H9 (cell line): Measurements from ENCODE around the gene OTUD3. TPM values are rescaled to one million over a fixed set of nuclear protein-coding genes. Genes with fewer than 3 reads are reported as not detected.

ENCODE experiments used
- DNase-seq: peaks from one replicate; pipeline ENCODE4 v3.0.0-alpha.2; 2017
- H2AFZ ChIP-seq: one replicate; pipeline ENCODE4 v1.6.1; 2013; ENCODE audit warnings: mild to moderate bottlenecking, low read length, control low read depth, moderate library complexity
- H2AK5ac ChIP-seq: 2 replicates; pipeline ENCODE4 v1.6.1; 2013; ENCODE audit warnings: low read length, control low read depth, mixed read lengths; ENCODE audit not compliant: insufficient read length
- H2BK120ac ChIP-seq: one replicate; pipeline ENCODE4 v1.6.1; 2013; ENCODE audit warnings: low read depth, mild to moderate bottlenecking, low read length, control low read depth, inconsistent platforms; ENCODE audit not compliant: poor library complexity, severe bottlenecking
- H2BK12ac ChIP-seq: 2 replicates; pipeline ENCODE4 v1.6.1; 2013; ENCODE audit warnings: low read length, control low read depth, mixed read lengths, low read depth; ENCODE audit not compliant: insufficient read length
- H2BK15ac ChIP-seq: 2 replicates; pipeline ENCODE4 v1.6.1; 2013; ENCODE audit warnings: low read depth, low read length, control low read depth
- H2BK20ac ChIP-seq: one replicate; pipeline ENCODE4 v1.6.1; 2013; ENCODE audit warnings: low read depth, mild to moderate bottlenecking, low read length, control low read depth, inconsistent platforms; ENCODE audit not compliant: poor library complexity, severe bottlenecking
- H2BK5ac ChIP-seq: 2 replicates; pipeline ENCODE4 v1.6.1; 2013; ENCODE audit warnings: low read length, control low read depth, mixed read lengths; ENCODE audit not compliant: insufficient read length
- H3K14ac ChIP-seq: 2 replicates; pipeline ENCODE4 v1.6.1; 2013; ENCODE audit warnings: low read length, control low read depth; ENCODE audit not compliant: insufficient read depth
- H3K18ac ChIP-seq: 2 replicates; pipeline ENCODE4 v1.6.1; 2013; ENCODE audit warnings: low read depth, mild to moderate bottlenecking, mixed read lengths, low read length, control low read depth; ENCODE audit not compliant: insufficient read length
- H3K23ac ChIP-seq: 2 replicates; pipeline ENCODE4 v1.6.1; 2013; ENCODE audit warnings: low read length, control low read depth, mixed read lengths, low read depth; ENCODE audit not compliant: insufficient read length
- H3K23me2 ChIP-seq: 2 replicates; pipeline ENCODE4 v1.6.1; 2013; ENCODE audit warnings: low read depth, mild to moderate bottlenecking, mixed read lengths, low read length, control low read depth; ENCODE audit not compliant: insufficient read length, poor library complexity, severe bottlenecking
- H3K27ac ChIP-seq: 2 replicates; pipeline ENCODE4 v1.5.1; 2013; ENCODE audit warnings: low read length, control low read depth, mixed read lengths, low read depth; ENCODE audit not compliant: insufficient read length
- H3K27me3 ChIP-seq: 2 replicates; pipeline ENCODE4 v1.6.1; 2013; ENCODE audit warnings: low read length, control low read depth, inconsistent platforms; ENCODE audit not compliant: insufficient read depth
- H3K4ac ChIP-seq: 2 replicates; pipeline ENCODE4 v1.6.1; 2013; ENCODE audit warnings: low read depth, mild to moderate bottlenecking, control low read depth, inconsistent platforms, low read length, moderate library complexity
- H3K4me1 ChIP-seq: 2 replicates; pipeline ENCODE4 v1.6.1; 2013; ENCODE audit warnings: low read length, control low read depth, inconsistent platforms; ENCODE audit not compliant: insufficient read depth
- H3K4me2 ChIP-seq: 2 replicates; pipeline ENCODE4 v1.6.1; 2013; ENCODE audit warnings: low read length, control low read depth, mixed read lengths; ENCODE audit not compliant: insufficient read length, insufficient read depth
- H3K56ac ChIP-seq: 2 replicates; pipeline ENCODE4 v1.6.1; 2013; ENCODE audit warnings: low read depth, mild to moderate bottlenecking, mixed read lengths, low read length, control low read depth; ENCODE audit not compliant: insufficient read length
- H3K79me1 ChIP-seq: 2 replicates; pipeline ENCODE4 v1.6.1; 2013; ENCODE audit warnings: low read depth, mild to moderate bottlenecking, moderate library complexity, low read length, control low read depth, inconsistent platforms; ENCODE audit not compliant: insufficient read depth, poor library complexity, severe bottlenecking
- H3K79me2 ChIP-seq: 2 replicates; pipeline ENCODE4 v1.6.1; 2013; ENCODE audit warnings: low read length, control low read depth, inconsistent platforms; ENCODE audit not compliant: insufficient read depth
- H3K9ac ChIP-seq: 2 replicates; pipeline ENCODE4 v1.6.1; 2013; ENCODE audit warnings: low read length, control low read depth, mixed read lengths; ENCODE audit not compliant: insufficient read length; ENCODE audit errors: extremely low read depth
- H3K9me3 ChIP-seq: one replicate; pipeline ENCODE4 v1.6.1; 2013; ENCODE audit warnings: low read depth, low read length, inconsistent platforms; ENCODE audit not compliant: control insufficient read depth
- H3T11ph ChIP-seq: one replicate; pipeline ENCODE4 v1.6.1; 2013; ENCODE audit warnings: mild to moderate bottlenecking, low read length, control low read depth, inconsistent platforms
- H4K20me1 ChIP-seq: one replicate; pipeline ENCODE4 v1.6.1; 2013; ENCODE audit not compliant: control insufficient read depth, insufficient read length, insufficient read depth
- H4K5ac ChIP-seq: 2 replicates; pipeline ENCODE4 v1.6.1; 2013; ENCODE audit warnings: low read depth, mild to moderate bottlenecking, mixed read lengths, low read length, control low read depth; ENCODE audit not compliant: insufficient read length
- H4K8ac ChIP-seq: replicated peaks from 2 replicates; pipeline ENCODE4 v1.6.1; 2013; ENCODE audit warnings: low read length, control low read depth, mixed read lengths, low read depth; ENCODE audit not compliant: insufficient read length
- H4K91ac ChIP-seq: 2 replicates; pipeline ENCODE4 v1.6.1; 2013; ENCODE audit warnings: low read depth, mild to moderate bottlenecking, moderate library complexity, mixed read lengths, low read length, control low read depth; ENCODE audit not compliant: insufficient read length
- H3K27ac Mint-ChIP-seq, 3 experiments: 2 replicates in 2 of 3; 3 replicates in 1 of 3; pipeline ENCODE4 v1.8.0; 2020 to 2021; ENCODE audit warnings: mixed read lengths in 3 of 3, mild to moderate bottlenecking in 1 of 3, moderate library complexity in 1 of 3
- H3K27me3 Mint-ChIP-seq: 2 replicates; pipeline ENCODE4 v1.8.0; 2021; ENCODE audit warnings: low read depth, mild to moderate bottlenecking, moderate library complexity, mixed read lengths
- H3K36me3 Mint-ChIP-seq, 3 experiments: 2 replicates in 2 of 3; 3 replicates in 1 of 3; pipeline ENCODE4 v1.8.0; 2020 to 2021; ENCODE audit warnings: low read depth in 3 of 3, mixed read lengths in 3 of 3; ENCODE audit not compliant: insufficient read depth in 1 of 3
- H3K4me1 Mint-ChIP-seq, 2 experiments: 2 replicates each; pipeline ENCODE4 v1.8.0; 2020; ENCODE audit warnings: mixed read lengths in 2 of 2
- H3K4me3 Mint-ChIP-seq, 2 experiments: 2 replicates in 1 of 2; 3 replicates in 1 of 2; pipeline ENCODE4 v1.8.0; 2020 to 2021; ENCODE audit warnings: mild to moderate bottlenecking in 2 of 2, mixed read lengths in 2 of 2, moderate library complexity in 1 of 2
- H3K9me3 Mint-ChIP-seq, 2 experiments: 2 replicates in 1 of 2; 3 replicates in 1 of 2; pipeline ENCODE4 v1.8.0; 2020; ENCODE audit warnings: mild to moderate bottlenecking in 2 of 2, mixed read lengths in 2 of 2, moderate library complexity in 1 of 2
- CTCF ChIP-seq: fragments of 200-600 bp; sonication (generic); conservative IDR thresholded peaks from 3 replicates; pipeline ENCODE4 v1.8.0; 2021; ENCODE audit warnings: antibody characterized with exemption, mild to moderate bottlenecking
- total RNA-seq: library from RNA; stranded (reverse); gene quantifications from 2 replicates; pipeline ENCODE4 v1.2.1, GENCODE V29; 2021

The OTUD3 gene
- total RNA-seq, 1 experiment from 2014 or later = 12.0 TPM

- Histone ChIP-seq H3K9me3 (no peaks in the 10 kb centered on the region), H2AFZ (no peak overlapping the region), H3K4ac (no peak overlapping the region), H2BK20ac (no peak overlapping the region), H4K8ac (no peak overlapping the region), H3T11ph (no peak overlapping the region), H3K27me3 (no peaks in the 10 kb centered on the region), H3K4me1 (no peaks in the 10 kb centered on the region), H2BK120ac (no peak overlapping the region), H4K20me1 (no peaks in the 10 kb centered on the region), H4K91ac (no peak overlapping the region), H3K4me2 (no peak overlapping the region), H3K18ac (no peak overlapping the region), H3K9ac (no peak overlapping the region), H3K23me2 (no peaks in the 10 kb centered on the region), H3K79me1 (no peaks in the 10 kb centered on the region), H3K14ac (no peak overlapping the region), H4K5ac (no peak overlapping the region), H3K23ac (no peak overlapping the region), H2BK5ac (no peak overlapping the region), H3K56ac (no peak overlapping the region), H3K27ac (no peak overlapping the region), H2AK5ac (no peak overlapping the region), H2BK12ac (no peak overlapping the region), H2BK15ac (no peak overlapping the region), H3K79me2 (no peaks in the 10 kb centered on the region)
- TF ChIP-seq CTCF = no peak
- Mint-ChIP-seq H3K9me3 (no peaks in the 10 kb centered on the region), H3K4me1 (peaks cover 0 to 2% of the 10 kb centered on the region in 2 experiments; a peak in 1 of 4 replicates), H3K27me3 (peaks cover 11% of the 10 kb centered on the region), H3K36me3 (no peaks in the 10 kb centered on the region), H3K4me3 (no peak overlapping the region), H3K27ac (no peak overlapping the region)
- DNase-seq = no peak
These were observed 27.3 kb upstream of the OTUD3 start for GRCh38 chr1:19854866-19855265.
